Prostate gland (tissue), 2 donors: ENCODE results near the gene ZSCAN10.

Experiments used
- CTCF ChIP-seq, 4 experiments: fragments of 200-600 bp in 2 of 4; fragments of 450-650 bp in 2 of 4; sonication (generic) in 2 of 4; IDR thresholded peaks; 1 replicate in 3 of 4; 2 replicates in 1 of 4; pipeline ENCODE4 v1.5.1; 2016 to 2019; ENCODE audit warnings: antibody characterized with exemption in 4 of 4, mild to moderate bottlenecking in 2 of 4, moderate library complexity in 2 of 4
- POLR2A ChIP-seq: fragments of 450-650 bp; IDR thresholded peaks from one replicate; pipeline ENCODE4 v1.6.1; 2016; ENCODE audit warnings: antibody characterized with exemption, mild to moderate bottlenecking
- POLR2AphosphoS5 ChIP-seq: sonication (generic); formaldehyde crosslinking; IDR thresholded peaks from one replicate; pipeline ENCODE4 v1.6.1; 2017; ENCODE audit warnings: antibody characterized with exemption

- TF ChIP-seq CTCF (IDR thresholded peaks at IDR 0.05) (no peak), POLR2AphosphoS5 (no peak), POLR2A (no peak)
Observed at GRCh38 chr16:3148256-3149192, 49.4 kb upstream of the ZSCAN10 start.
